ENCODE results near the gene NOS2.

DNA sequence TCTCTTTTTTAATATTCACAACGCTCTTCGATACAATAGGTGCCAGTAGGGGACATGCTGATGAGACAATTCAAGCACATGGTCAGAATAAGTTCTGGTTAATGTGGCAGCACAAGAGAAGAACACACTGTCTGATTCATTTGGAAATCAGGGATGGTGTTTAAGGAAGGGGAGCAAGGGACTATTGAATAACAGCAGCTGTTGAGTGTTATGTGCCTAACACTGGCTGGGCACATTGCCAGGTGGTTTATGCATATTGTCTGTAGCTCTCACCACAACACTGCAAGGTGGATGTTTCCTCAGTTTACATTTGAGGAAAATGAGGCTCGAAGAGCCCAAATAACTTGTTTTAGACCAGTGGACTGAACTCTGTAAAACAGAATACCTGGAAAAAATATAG, 48.6 kb upstream of the NOS2 start:
- no peak for TF ChIP-seq POLR2A (IDR thresholded peaks at IDR 0.05; ENCODE audit: low read length)
- no peak for TF ChIP-seq GATA1 (IDR thresholded peaks at IDR 0.05; ENCODE audit: low read depth, low read length)
